A549 (cell line): ENCODE data around the gene GSE1. TPM values are rescaled to one million over a fixed set of nuclear protein-coding genes. Genes with fewer than 3 reads are reported as not detected.

Experiments
- ATAC-seq, 2 experiments: fragments of 200-7000 bp in 1 of 2; fragments of >200 bp in 1 of 2; cut with Nextera tagmentation in 1 of 2; cut with Tn5 transposase in 1 of 2; 3 replicates each; pipeline versions ENCODE4 v1.8.0 to v1.9.1; 2018 to 2020; ENCODE audit warnings: mild to moderate bottlenecking in 1 of 2, moderate library complexity in 1 of 2
- CTCF ChIA-PET: fragments of 300-600 bp; sonication (Branson Sonifier 250); formaldehyde crosslinking; extraction: SDS; loops from one replicate; lab custom pipeline; 2021; ENCODE audit warnings: antibody characterized with exemption, inconsistent platforms; lab: Yijun Ruan, JAX
- POLR2A ChIA-PET: fragments of 350-600 bp; formaldehyde crosslinking; extraction: SDS; loops from one replicate; lab custom pipeline; 2021; ENCODE audit warnings: antibody characterized with exemption, inconsistent platforms; lab: Yijun Ruan, JAX
- DNase-seq, 2 experiments: peaks; one replicate each; pipeline versions ENCODE4 v3.0.0 to v3.0.0-alpha.2; 2011 to 2016; ENCODE audit warnings: low read depth in 1 of 2, low spot score in 1 of 2
- FAIRE-seq: peaks from 2 replicates; lab custom pipeline; 2011; peaks lifted over from hg19 to GRCh38; lab: Jason Lieb, UNC
- H3K27ac ChIP-seq, 2 experiments: fragments of >200 bp; sonication (Bioruptor Twin); formaldehyde crosslinking; 3 replicates each; pipeline ENCODE4 v1.5.1; 2016 to 2017
- H3K4me1 ChIP-seq: fragments of >200 bp; sonication (Bioruptor Twin); formaldehyde crosslinking; 3 replicates; pipeline ENCODE4 v1.6.1; 2016
- H3K4me2 ChIP-seq: fragments of >200 bp; sonication (Bioruptor Twin); formaldehyde crosslinking; 3 replicates; pipeline ENCODE4 v1.6.1; 2016
- H3K4me3 ChIP-seq: fragments of >200 bp; sonication (Bioruptor Twin); formaldehyde crosslinking; 3 replicates; pipeline ENCODE4 v1.5.1; 2016
- H3K9me3 ChIP-seq: fragments of >200 bp; sonication (Bioruptor Twin); formaldehyde crosslinking; 3 replicates; pipeline ENCODE4 v1.6.1; 2016
- ATOH8 ChIP-seq: fragments of 250-450 bp; sonication (Bioruptor Pico); IDR thresholded peaks from 2 replicates; pipeline ENCODE4 v1.5.0; 2020; ENCODE audit warnings: low read depth, mild to moderate bottlenecking, moderate library complexity
- BCL3 ChIP-seq: fragments of >200 bp; sonication (Bioruptor Twin); formaldehyde crosslinking; IDR thresholded peaks from 3 replicates; pipeline ENCODE4 v1.6.1; 2016
- BHLHE40 ChIP-seq: IDR thresholded peaks from 2 replicates; pipeline ENCODE4 v1.6.1; 2012; ENCODE audit warnings: low read depth, low read length, inconsistent platforms
- CBX2 ChIP-seq: fragments of 200-600 bp; sonication (generic); IDR thresholded peaks from 2 replicates; pipeline ENCODE4 v1.6.1; 2016; ENCODE audit warnings: low read depth, mild to moderate bottlenecking, borderline replicate concordance
- CTCF ChIP-seq: fragments of >200 bp; sonication (Bioruptor Twin); formaldehyde crosslinking; IDR thresholded peaks from 3 replicates; pipeline ENCODE4 v1.5.1; 2016
- EP300 ChIP-seq, 2 experiments: fragments of >200 bp; sonication (Bioruptor Twin); formaldehyde crosslinking; IDR thresholded peaks; 2 replicates in 1 of 2; 3 replicates in 1 of 2; pipeline ENCODE4 v1.6.1; 2016 to 2017
- FOXS1 ChIP-seq: fragments of 250-450 bp; sonication (Bioruptor Pico); IDR thresholded peaks from 2 replicates; pipeline ENCODE4 v1.5.0; 2020; ENCODE audit warnings: mild to moderate bottlenecking, moderate library complexity
- HDAC2 ChIP-seq: fragments of 200-600 bp; sonication (generic); IDR thresholded peaks from 2 replicates; pipeline ENCODE4 v1.6.1; 2016
- HES2 ChIP-seq: fragments of >200 bp; sonication (Bioruptor Twin); formaldehyde crosslinking; IDR thresholded peaks from 2 replicates; pipeline ENCODE4 v1.6.1; 2016
- HMGXB4 ChIP-seq: fragments of 250-450 bp; sonication (Bioruptor Pico); IDR thresholded peaks from 2 replicates; pipeline ENCODE4 v1.5.0; 2021; ENCODE audit warnings: mild to moderate bottlenecking, moderate library complexity, borderline replicate concordance
- HOXB13 ChIP-seq: fragments of 250-450 bp; sonication (Bioruptor Pico); IDR thresholded peaks from 2 replicates; pipeline ENCODE4 v1.5.0; 2020; ENCODE audit warnings: low read depth, mild to moderate bottlenecking, moderate library complexity
- HOXB5 ChIP-seq: fragments of 250-450 bp; sonication (Bioruptor Pico); IDR thresholded peaks from 2 replicates; pipeline ENCODE4 v1.5.0; 2020; ENCODE audit warnings: mild to moderate bottlenecking, moderate library complexity
- JUN ChIP-seq, 2 experiments: fragments of >200 bp; sonication (Bioruptor Twin); formaldehyde crosslinking; IDR thresholded peaks; 2 replicates in 1 of 2; 3 replicates in 1 of 2; pipeline ENCODE4 v1.6.1; 2016 to 2017
- JUNB ChIP-seq: fragments of >200 bp; sonication (Bioruptor Twin); formaldehyde crosslinking; IDR thresholded peaks from 2 replicates; pipeline ENCODE4 v1.6.1; 2016
- MAFK ChIP-seq: fragments of 450-650 bp; IDR thresholded peaks from 2 replicates; pipeline ENCODE4 v1.6.1; 2014; ENCODE audit not compliant: partially characterized antibody
- MAX ChIP-seq: IDR thresholded peaks from 2 replicates; pipeline ENCODE4 v1.6.1; 2012
- MYC ChIP-seq: IDR thresholded peaks from 2 replicates; pipeline ENCODE4 v1.6.1; 2012; ENCODE audit warnings: mild to moderate bottlenecking, inconsistent platforms, low read length, improper control_type of control experiment, borderline replicate concordance
- NFE2L2 ChIP-seq: fragments of 150-350 bp; conservative IDR thresholded peaks from 2 replicates; pipeline ENCODE4 v1.6.1; 2014; ENCODE audit warnings: low read length
- NR3C1 ChIP-seq: fragments of >200 bp; sonication (Bioruptor Twin); formaldehyde crosslinking; IDR thresholded peaks from 3 replicates; pipeline ENCODE4 v1.6.1; 2017
- PBX3 ChIP-seq: IDR thresholded peaks from 2 replicates; pipeline ENCODE4 v1.6.1; 2012
- POLR2AphosphoS2 ChIP-seq: conservative IDR thresholded peaks from 2 replicates; pipeline ENCODE4 v1.6.1; 2012; ENCODE audit warnings: low read length, improper control_type of control experiment, inconsistent platforms
- RAD21 ChIP-seq, 2 experiments: fragments of >200 bp in 1 of 2; sonication (Bioruptor Twin) in 1 of 2; formaldehyde crosslinking in 1 of 2; IDR thresholded peaks in 1 of 2; conservative IDR thresholded peaks in 1 of 2; 2 replicates in 1 of 2; 3 replicates in 1 of 2; pipeline ENCODE4 v1.6.1; 2012 to 2018; ENCODE audit warnings: inconsistent platforms in 1 of 2
- RARB ChIP-seq: fragments of 250-450 bp; sonication (Bioruptor Pico); IDR thresholded peaks from 2 replicates; pipeline ENCODE4 v1.8.0; 2021; ENCODE audit warnings: mild to moderate bottlenecking, moderate library complexity
- RFX5 ChIP-seq: fragments of 450-650 bp; IDR thresholded peaks from 2 replicates; pipeline ENCODE4 v1.7.1; 2014; ENCODE audit warnings: antibody characterized with exemption, mild to moderate bottlenecking, moderate library complexity
- SMC3 ChIP-seq: fragments of >200 bp; sonication (Bioruptor Twin); formaldehyde crosslinking; IDR thresholded peaks from 3 replicates; pipeline ENCODE4 v1.6.1; 2018; ENCODE audit warnings: inconsistent platforms
- SREBF2 ChIP-seq: fragments of 450-650 bp; IDR thresholded peaks from 2 replicates; pipeline ENCODE4 v1.6.1; 2014; ENCODE audit warnings: mild to moderate bottlenecking, moderate library complexity
- USF2 ChIP-seq: fragments of 450-650 bp; IDR thresholded peaks from 2 replicates; pipeline ENCODE4 v1.6.1; 2014; ENCODE audit warnings: antibody characterized with exemption
- ZC3H11A ChIP-seq: fragments of 450-650 bp; IDR thresholded peaks from 2 replicates; pipeline ENCODE4 v1.6.1; 2014; ENCODE audit warnings: antibody characterized with exemption, mild to moderate bottlenecking
- ZSCAN20 ChIP-seq: fragments of 250-450 bp; sonication (Bioruptor Pico); IDR thresholded peaks from 2 replicates; pipeline ENCODE4 v1.8.0; 2022; ENCODE audit warnings: mild to moderate bottlenecking, moderate library complexity
- WGBS: methylation state at CpG from one replicate; pipeline ENCODE4 v1.1.6; 2017; ENCODE audit errors: missing lambda C conversion rate; 5-methylcytosine and 5-hydroxymethylcytosine counted together
- polyA plus RNA-seq, 4 experiments: library from polyadenylated mRNA; depleted of rRNA in 3 of 4; stranded (reverse); fragments of >200 nt; fragmentation: RNase III in 1 of 4; extraction: RNeasy Plus Mini Kit Qiagen cat#74134 plus additional on column Dnase treatment in 1 of 4; gene quantifications; 2 replicates in 3 of 4; 3 replicates in 1 of 4; pipeline ENCODE4 v1.2.3, GENCODE V29; 2011 to 2017

Gene GSE1
- polyA plus RNA-seq, 2 of the 4 experiments (the other 2 are of a cell fraction), result 20.7 to 24.3 TPM

GRCh38 chr16:85718153-85718477, 105.0 kb downstream of the GSE1 start:
- Histone ChIP-seq H3K27ac (no peak overlapping the region), H3K4me1 (no peaks in the 10 kb centered on the region), H3K4me3 (no peak overlapping the region), H3K4me2 (no peak overlapping the region), H3K9me3 (no peaks in the 10 kb centered on the region)
- WGBS, result 33% methylated on average over 6 of the region's 6 CpGs
- ChIA-PET CTCF (interaction anchor here (0.7 to 10.7 kb wide), 39 partner anchors 9 to 461 kb away, joined by 3 to 130 read pairs (median 5); partner anchors contain the start of gene GINS2), POLR2A (no interaction called here)
- ATAC-seq (peak in 1 of 2 experiments; percentile 5; a peak in 3 of 6 replicates), DNase-seq (no peak), FAIRE-seq (no peak)
- TF ChIP-seq FOXS1 (CRISPR knock-in tag), result no peak
- TF ChIP-seq MAFK, result no peak
- no peak for TF ChIP-seq POLR2AphosphoS2
- TF ChIP-seq BCL3, result no peak
- no peak for TF ChIP-seq JUN (IDR thresholded peaks at IDR 0.05)
- TF ChIP-seq NFE2L2, result no peak
- no peak for TF ChIP-seq ZC3H11A
- no peak for TF ChIP-seq MAX
- TF ChIP-seq BHLHE40, result no peak
- TF ChIP-seq HOXB5 (CRISPR knock-in tag), result no peak
- TF ChIP-seq SREBF2, result no peak
- no peak; the same call in 2 of the 3 replicates for TF ChIP-seq SMC3
- TF ChIP-seq JUNB, result no peak
- TF ChIP-seq HOXB13, result no peak

- 26% methylated on average over 11 of the region's 11 CpGs for WGBS
- no peaks in the 10 kb centered on the region for H3K4me1 ChIP-seq
- peak; percentile 47 to 70 for DNase-seq
- no peak overlapping the region for H3K4me2 ChIP-seq
- H3K4me3 ChIP-seq, result no peak overlapping the region
- H3K9me3 ChIP-seq, result no peaks in the 10 kb centered on the region
- ChIA-PET CTCF (interaction anchor here (0.7 to 10.7 kb wide), 35 partner anchors 9 to 460 kb away, joined by 3 to 130 read pairs (median 5); partner anchors contain the start of gene GINS2), POLR2A (no interaction called here)
- no peak overlapping the region for H3K27ac ChIP-seq
- ATAC-seq, result peak; percentile 48 to 78; a peak in 4 of 6 replicates
- no peak for FAIRE-seq
- TF ChIP-seq ZC3H11A (no peak), SMC3 (peak; percentile 24; the same call in 1 of the 3 replicates), HMGXB4 (no peak), RARB (no peak), ATOH8 (no peak), HES2 (no peak), CBX2 (no peak), PBX3 (no peak), HDAC2 (no peak), NR3C1 (no peak), HOXB5 (CRISPR knock-in tag) (no peak), HOXB13 (no peak), USF2 (peak; percentile 41), JUN (IDR thresholded peaks at IDR 0.05) (no peak), MYC (no peak), RFX5 (no peak), RAD21 (conservative IDR thresholded peaks at IDR 0.05 in 1 of 2, IDR thresholded peaks at IDR 0.05 in 1 of 2) (peak; percentile 25 to 40; a peak in 3 of 5 replicates), EP300 (IDR thresholded peaks at IDR 0.05) (no peak), CTCF (peak; percentile 57), ZSCAN20 (no peak)
Observed at GRCh38 chr16:85718682-85719081, 105.6 kb downstream of the GSE1 start.
